ENCODE data around the gene SEZ6L2.

- no peak for TF ChIP-seq CTCF (IDR thresholded peaks at IDR 0.05)
- no peak for TF ChIP-seq POLR2A (IDR thresholded peaks at IDR 0.05)
Measured at GRCh38 chr16:29900102-29900887, 945 bp upstream of the SEZ6L2 start, which contains the start of gene ASPHD1.

Measured in right lobe of liver (tissue), 4 donors.